Panc1 (cell line): ENCODE data around the gene WDR36.

Source experiments
- CTCF ChIP-seq: fragments of 450-650 bp; IDR thresholded peaks from 2 replicates; pipeline ENCODE4 v1.5.1; 2017; ENCODE audit warnings: mild to moderate bottlenecking
- POLR2AphosphoS5 ChIP-seq: IDR thresholded peaks from 2 replicates; pipeline ENCODE4 v1.6.1; 2012; ENCODE audit warnings: mild to moderate bottlenecking, low read depth, low read length, moderate library complexity
- REST ChIP-seq, 2 experiments: IDR thresholded peaks; 2 replicates each; pipeline ENCODE4 v1.6.1; 2011 to 2012; ENCODE audit warnings: low read depth in 2 of 2, control low read depth in 1 of 2, low read length in 1 of 2, mild to moderate bottlenecking in 1 of 2, moderate library complexity in 1 of 2; ENCODE audit not compliant: insufficient read depth in 1 of 2
- SIN3A ChIP-seq: IDR thresholded peaks from 2 replicates; pipeline ENCODE4 v1.6.1; 2012; ENCODE audit warnings: low read depth, mild to moderate bottlenecking, low read length, moderate library complexity, borderline replicate concordance; ENCODE audit not compliant: insufficient read depth

- TF ChIP-seq CTCF (no peak), POLR2AphosphoS5 (no peak), REST (IDR thresholded peaks at IDR 0.05; ENCODE audit: insufficient read depth in 1 of 2, low read depth in 2 of 2, low read length in 1 of 2) (no peak), SIN3A (no peak)
These were observed 25.0 kb downstream of the WDR36 start for GRCh38 chr5:111117136-111117535.
